ENCODE data around the gene ARPC1A. TPM values are rescaled to one million over a fixed set of nuclear protein-coding genes. Genes with fewer than 3 reads are reported as not detected.
"Not testable (repeated sequence)": the region's sequence is repeated elsewhere in the genome, so short reads cannot be mapped to it uniquely, and the experiment has no call there.

Gene ARPC1A
- total RNA-seq, 6 experiments from 2014 or later: 261 to 285 (median 281) TPM

GRCh38 chr7:99311702-99312101 is 14.0 kb upstream of the ARPC1A start:
- no peak for DNase-seq
- H3K4me1 Mint-ChIP-seq (ENCODE audit: low read depth): peaks cover 24% of the 10 kb centered on the region
- TF ChIP-seq CTCF (IDR thresholded peaks at IDR 0.05): peak; percentile 33; the same call in 1 of the 2 replicates
- no peak overlapping the region for H3K27ac Mint-ChIP-seq
- H3K27me3 Mint-ChIP-seq (ENCODE audit: insufficient read depth): peaks cover 12% of the 10 kb centered on the region; the same call in 1 of the 2 replicates
- peaks cover 9% of the 10 kb centered on the region for H3K9me3 Mint-ChIP-seq
- no peak overlapping the region for H3K4me3 Mint-ChIP-seq
- peaks cover 13% of the 10 kb centered on the region; the same call in 1 of the 2 replicates for H3K36me3 Mint-ChIP-seq (ENCODE audit: low read depth)

GRCh38 chr7:99312316-99313203 is 13.1 kb upstream of the ARPC1A start:
- TF ChIP-seq CTCF (IDR thresholded peaks at IDR 0.05): peak; percentile 97
- peaks cover 24% of the 10 kb centered on the region for H3K4me1 Mint-ChIP-seq (ENCODE audit: low read depth)
- no peak overlapping the region for H3K27ac Mint-ChIP-seq
- peak overlapping the region; percentile 43 for H3K4me3 Mint-ChIP-seq
- peaks cover 13% of the 10 kb centered on the region; the same call in 1 of the 2 replicates for H3K36me3 Mint-ChIP-seq (ENCODE audit: low read depth)
- peaks cover 9% of the 10 kb centered on the region for H3K9me3 Mint-ChIP-seq
- peak; percentile 51 for DNase-seq
- H3K27me3 Mint-ChIP-seq (ENCODE audit: insufficient read depth): peaks cover 12% of the 10 kb centered on the region; the same call in 1 of the 2 replicates

GRCh38 chr7:99313204-99313573 is 12.5 kb upstream of the ARPC1A start:
- H3K36me3 Mint-ChIP-seq (ENCODE audit: low read depth): peaks cover 13% of the 10 kb centered on the region; the same call in 1 of the 2 replicates
- TF ChIP-seq CTCF (IDR thresholded peaks at IDR 0.05): peak; percentile 49
- no peak overlapping the region for H3K27ac Mint-ChIP-seq
- H3K27me3 Mint-ChIP-seq (ENCODE audit: insufficient read depth): peaks cover 12% of the 10 kb centered on the region; the same call in 1 of the 2 replicates
- peaks cover 23% of the 10 kb centered on the region for H3K4me1 Mint-ChIP-seq (ENCODE audit: low read depth)
- no peak for DNase-seq
- peaks cover 9% of the 10 kb centered on the region for H3K9me3 Mint-ChIP-seq
- peak overlapping the region; percentile 43; the same call in 1 of the 2 replicates for H3K4me3 Mint-ChIP-seq

- TF ChIP-seq CTCF (IDR thresholded peaks at IDR 0.05): no peak
- Mint-ChIP-seq H3K4me3 (no peak overlapping the region), H3K27ac (no peak overlapping the region), H3K36me3 (ENCODE audit: low read depth) (peaks cover 9% of the 10 kb centered on the region; the same call in 1 of the 2 replicates), H3K27me3 (ENCODE audit: insufficient read depth) (peaks cover 10% of the 10 kb centered on the region; the same call in 1 of the 2 replicates), H3K9me3 (peaks cover 6% of the 10 kb centered on the region; the same call in 1 of the 2 replicates), H3K4me1 (ENCODE audit: low read depth) (peaks cover 17% of the 10 kb centered on the region)
- DNase-seq: no peak
Measured at GRCh38 chr7:99314504-99314903, 11.2 kb upstream of the ARPC1A start.

- Mint-ChIP-seq H3K27ac (no peak overlapping the region), H3K4me3 (no peak overlapping the region), H3K9me3 (no peaks in the 10 kb centered on the region), H3K27me3 (ENCODE audit: insufficient read depth) (peaks cover 3% of the 10 kb centered on the region), H3K4me1 (ENCODE audit: low read depth) (0 out of 2 replicates have a peak, but pooled peaks cover 6% of the 10 kb centered on the region), H3K36me3 (ENCODE audit: low read depth) (no peaks in the 10 kb centered on the region)
- no peak for TF ChIP-seq CTCF (IDR thresholded peaks at IDR 0.05)
- no peak for DNase-seq
Measured at GRCh38 chr7:99320371-99320770, 5.3 kb upstream of the ARPC1A start.

GRCh38 chr7:99322659-99323058 is 3.0 kb upstream of the ARPC1A start:
- DNase-seq, H3K4me3 Mint-ChIP-seq: not testable (repeated sequence)

More at GRCh38 chr7:99322659-99323058, 3.0 kb upstream of the ARPC1A start:
- not testable (repeated sequence) for H3K27me3 Mint-ChIP-seq (ENCODE audit: insufficient read depth); H3K27ac Mint-ChIP-seq; H3K9me3 Mint-ChIP-seq; H3K4me1 Mint-ChIP-seq (ENCODE audit: low read depth)
- peaks cover 11% of the 10 kb centered on the region for H3K36me3 Mint-ChIP-seq (ENCODE audit: low read depth)

Measured in HFFc6 (cell line).